Measurements from ENCODE around the gene ARMC3.

Gene ARMC3

DNA sequence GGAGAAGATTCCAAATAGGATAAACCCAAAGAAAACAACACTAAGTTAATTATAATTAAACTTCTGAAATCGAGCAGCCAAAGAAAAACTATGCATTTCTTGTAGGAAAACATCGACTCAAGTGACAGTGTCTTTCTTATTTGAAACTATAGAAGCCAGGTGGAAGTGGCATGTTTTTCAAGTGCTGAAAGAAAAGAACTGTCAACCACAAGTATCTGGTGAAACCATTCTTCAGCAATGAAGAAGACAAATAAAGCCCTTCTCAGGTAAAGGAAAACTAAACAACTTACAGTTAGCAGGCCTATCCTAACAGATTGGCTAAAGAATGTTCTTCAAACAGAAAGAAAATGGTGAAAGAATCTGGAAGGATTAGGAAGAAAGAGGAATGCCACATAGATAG lies 96.1 kb downstream of the ARMC3 start:
- Histone ChIP-seq H3K4me3 (ENCODE audit: extremely low read depth, insufficient read depth, low read length, poor library complexity, severe bottlenecking) (no peak overlapping the region), H3K27ac (ENCODE audit: low read depth, low read length, severe bottlenecking) (no peak overlapping the region), H3K4me1 (ENCODE audit: control insufficient read depth, insufficient read depth, low read length, poor library complexity, severe bottlenecking) (no peaks in the 10 kb centered on the region), H3K36me3 (ENCODE audit: control insufficient read depth, insufficient read depth, low read length) (no peaks in the 10 kb centered on the region), H3K9me3 (ENCODE audit: control insufficient read depth, low read length) (no peaks in the 10 kb centered on the region)
- WGBS, 2 experiments (ENCODE audit: insufficient coverage in 2 of 2): 100% methylated on average over 1 of the region's 2 CpGs; no CpG with 5 or more reads in 1 of the 2 experiments

DNA sequence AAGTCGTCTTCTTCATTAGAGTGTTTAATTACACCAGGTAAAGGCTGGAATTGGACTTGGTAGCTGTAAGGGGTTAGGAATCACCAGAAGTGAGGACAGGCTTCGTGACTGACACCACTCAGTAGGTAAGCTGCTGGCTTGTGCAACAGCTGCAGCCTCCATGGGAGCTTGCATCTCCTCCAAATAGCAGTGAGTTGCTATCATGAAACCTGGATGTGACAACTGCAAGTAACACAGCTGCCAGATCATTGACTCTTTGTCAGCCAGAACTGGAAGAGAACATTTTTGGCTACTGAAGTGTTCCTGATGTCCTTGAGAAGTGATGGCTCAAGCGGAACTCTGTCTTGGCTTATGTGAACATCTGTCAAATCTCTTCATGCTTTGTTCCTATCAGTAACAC lies 103.5 kb downstream of the ARMC3 start:
- 69 to 79% methylated on average over 2 to 3 of the region's 3 CpGs for WGBS, 2 experiments (ENCODE audit: insufficient coverage in 2 of 2)
- Histone ChIP-seq H3K36me3 (ENCODE audit: control insufficient read depth, insufficient read depth, low read length) (no peaks in the 10 kb centered on the region), H3K4me3 (ENCODE audit: extremely low read depth, insufficient read depth, low read length, poor library complexity, severe bottlenecking) (no peak overlapping the region), H3K9me3 (ENCODE audit: control insufficient read depth, low read length) (no peaks in the 10 kb centered on the region), H3K4me1 (ENCODE audit: control insufficient read depth, insufficient read depth, low read length, poor library complexity, severe bottlenecking) (no peaks in the 10 kb centered on the region), H3K27ac (ENCODE audit: low read depth, low read length, severe bottlenecking) (no peak overlapping the region)

DNA sequence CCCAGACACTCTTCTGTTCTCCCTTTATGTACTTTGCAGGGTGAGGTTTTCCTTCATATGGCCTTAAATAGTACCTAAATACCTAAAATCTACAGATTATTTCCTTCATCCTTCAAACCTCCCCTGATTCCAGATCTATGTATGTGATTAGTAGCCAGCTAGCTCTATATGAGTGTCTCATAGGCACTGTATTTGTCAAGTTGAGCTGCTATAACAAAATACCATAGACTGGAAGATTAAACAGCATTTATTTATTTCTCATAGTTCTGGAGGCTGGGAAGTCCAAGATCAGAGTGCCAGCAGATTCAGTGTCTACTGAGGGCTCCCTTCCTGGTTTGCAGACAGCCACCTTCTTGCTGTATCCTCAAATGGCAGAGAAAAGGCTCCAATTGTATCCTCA lies 106.9 kb downstream of the ARMC3 start:
- H3K4me3 ChIP-seq (ENCODE audit: extremely low read depth, insufficient read depth, low read length, poor library complexity, severe bottlenecking): no peak overlapping the region

DNA sequence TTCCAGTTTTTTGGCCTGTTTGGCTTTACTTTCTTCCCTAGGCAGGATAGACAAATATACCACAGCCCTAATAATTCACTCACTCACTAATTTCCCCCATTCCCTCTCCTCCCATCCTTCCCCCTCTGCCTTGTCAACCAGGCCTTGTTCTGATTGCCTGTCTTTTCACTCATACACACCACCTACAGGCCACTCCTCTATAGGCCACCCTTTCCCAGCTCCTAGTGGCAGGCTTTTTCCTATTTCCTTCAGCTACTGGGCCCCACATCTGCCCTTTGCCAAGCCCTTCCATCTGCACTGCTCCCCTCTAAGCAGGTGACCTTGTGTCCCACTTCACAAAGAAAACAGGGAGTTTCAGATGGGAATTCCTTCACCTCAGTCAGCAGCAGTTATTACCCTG lies 107.7 kb downstream of the ARMC3 start:
- Histone ChIP-seq H3K4me1 (ENCODE audit: control insufficient read depth, insufficient read depth, low read length, poor library complexity, severe bottlenecking) (no peaks in the 10 kb centered on the region), H3K27ac (ENCODE audit: low read depth, low read length, severe bottlenecking) (no peak overlapping the region), H3K36me3 (ENCODE audit: control insufficient read depth, insufficient read depth, low read length) (no peaks in the 10 kb centered on the region), H3K9me3 (ENCODE audit: control insufficient read depth, low read length) (no peaks in the 10 kb centered on the region), H3K4me3 (ENCODE audit: extremely low read depth, insufficient read depth, low read length, poor library complexity, severe bottlenecking) (no peak overlapping the region)

More for the DNA sequence above, 106.9 kb downstream of the ARMC3 start:
- Histone ChIP-seq H3K36me3 (ENCODE audit: control insufficient read depth, insufficient read depth, low read length) (no peaks in the 10 kb centered on the region), H3K4me1 (ENCODE audit: control insufficient read depth, insufficient read depth, low read length, poor library complexity, severe bottlenecking) (no peaks in the 10 kb centered on the region), H3K27ac (ENCODE audit: low read depth, low read length, severe bottlenecking) (no peak overlapping the region), H3K9me3 (ENCODE audit: control insufficient read depth, low read length) (no peaks in the 10 kb centered on the region)

DNA sequence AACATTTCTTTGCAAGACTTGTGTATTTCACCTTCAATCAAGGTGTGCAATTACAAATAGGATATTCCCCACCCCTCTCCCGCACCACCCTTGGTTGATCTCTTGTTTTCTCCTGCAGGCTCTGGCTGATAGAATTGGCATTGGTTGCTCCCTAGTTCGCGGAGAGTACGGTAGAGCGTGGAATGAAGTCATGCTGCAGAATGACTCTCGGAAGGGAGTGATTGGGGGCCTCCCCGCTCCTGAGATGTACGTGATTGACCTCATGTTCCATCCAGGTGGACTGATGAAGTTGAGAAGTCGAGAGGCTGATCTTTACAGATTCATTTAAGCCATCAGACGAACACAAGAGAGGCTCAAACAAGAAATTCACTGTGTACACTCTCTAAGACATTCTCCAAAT lies 109.3 kb downstream of the ARMC3 start:
- H3K4me1 ChIP-seq (ENCODE audit: control insufficient read depth, insufficient read depth, low read length, poor library complexity, severe bottlenecking): no peaks in the 10 kb centered on the region
- no peaks in the 10 kb centered on the region for H3K36me3 ChIP-seq (ENCODE audit: control insufficient read depth, insufficient read depth, low read length)
- H3K4me3 ChIP-seq (ENCODE audit: extremely low read depth, insufficient read depth, low read length, poor library complexity, severe bottlenecking): no peak overlapping the region
- H3K9me3 ChIP-seq (ENCODE audit: control insufficient read depth, low read length): no peaks in the 10 kb centered on the region
- WGBS, 2 experiments (ENCODE audit: insufficient coverage in 2 of 2): 93 to 96% methylated on average over 3 to 9 of the region's 10 CpGs
- H3K27ac ChIP-seq (ENCODE audit: low read depth, low read length, severe bottlenecking): no peak overlapping the region

DNA sequence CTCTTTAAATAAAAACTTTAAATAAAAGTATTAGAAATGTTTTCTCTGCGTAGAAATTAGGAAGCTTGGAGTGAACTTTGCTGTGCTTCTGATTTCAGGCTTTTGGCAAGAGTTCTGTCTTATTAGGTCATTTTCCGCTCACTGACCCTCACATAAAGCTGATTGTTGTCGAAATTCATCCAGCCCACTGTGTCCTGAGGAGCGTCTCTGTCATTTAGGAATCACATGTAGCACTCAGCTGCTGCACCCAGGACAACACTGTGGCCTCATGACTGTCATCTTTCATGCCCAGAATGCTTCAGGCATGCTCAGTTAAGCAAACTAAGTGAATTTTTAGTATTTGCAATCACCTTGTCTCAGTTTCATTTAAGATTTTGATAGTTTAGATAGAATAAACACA lies 109.7 kb downstream of the ARMC3 start:
- 87 to 93% methylated on average over 3 of the region's 4 CpGs for WGBS, 2 experiments (ENCODE audit: insufficient coverage in 2 of 2)
- Histone ChIP-seq H3K4me1 (ENCODE audit: control insufficient read depth, insufficient read depth, low read length, poor library complexity, severe bottlenecking) (no peaks in the 10 kb centered on the region), H3K27ac (ENCODE audit: low read depth, low read length, severe bottlenecking) (no peak overlapping the region), H3K9me3 (ENCODE audit: control insufficient read depth, low read length) (no peaks in the 10 kb centered on the region), H3K36me3 (ENCODE audit: control insufficient read depth, insufficient read depth, low read length) (no peaks in the 10 kb centered on the region), H3K4me3 (ENCODE audit: extremely low read depth, insufficient read depth, low read length, poor library complexity, severe bottlenecking) (no peak overlapping the region)

DNA sequence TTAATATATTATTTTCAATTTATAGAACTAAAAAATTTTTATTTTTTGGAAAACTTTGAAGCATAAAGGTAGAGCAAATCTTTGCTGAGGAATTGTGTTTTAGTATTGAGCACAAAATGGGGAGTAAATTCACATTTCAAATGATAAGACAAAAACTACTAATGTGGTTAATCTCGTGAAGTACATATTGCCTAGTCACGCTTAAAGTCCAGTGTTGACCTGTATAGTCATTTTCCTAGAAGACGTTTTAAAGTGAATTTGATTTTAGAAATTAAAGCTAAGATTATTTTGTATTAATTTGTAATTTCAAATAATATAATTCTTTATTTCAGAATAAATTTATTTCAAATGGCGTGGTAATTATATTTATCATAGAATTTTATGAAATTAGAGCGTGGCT lies 110.3 kb downstream of the ARMC3 start:
- Histone ChIP-seq H3K4me3 (ENCODE audit: extremely low read depth, insufficient read depth, low read length, poor library complexity, severe bottlenecking) (no peak overlapping the region), H3K36me3 (ENCODE audit: control insufficient read depth, insufficient read depth, low read length) (no peaks in the 10 kb centered on the region), H3K9me3 (ENCODE audit: control insufficient read depth, low read length) (no peaks in the 10 kb centered on the region), H3K27ac (ENCODE audit: low read depth, low read length, severe bottlenecking) (no peak overlapping the region), H3K4me1 (ENCODE audit: control insufficient read depth, insufficient read depth, low read length, poor library complexity, severe bottlenecking) (no peaks in the 10 kb centered on the region)
- WGBS, 2 experiments (ENCODE audit: insufficient coverage in 2 of 2): no CpG with 5 or more reads among the region's 5 CpGs

DNA sequence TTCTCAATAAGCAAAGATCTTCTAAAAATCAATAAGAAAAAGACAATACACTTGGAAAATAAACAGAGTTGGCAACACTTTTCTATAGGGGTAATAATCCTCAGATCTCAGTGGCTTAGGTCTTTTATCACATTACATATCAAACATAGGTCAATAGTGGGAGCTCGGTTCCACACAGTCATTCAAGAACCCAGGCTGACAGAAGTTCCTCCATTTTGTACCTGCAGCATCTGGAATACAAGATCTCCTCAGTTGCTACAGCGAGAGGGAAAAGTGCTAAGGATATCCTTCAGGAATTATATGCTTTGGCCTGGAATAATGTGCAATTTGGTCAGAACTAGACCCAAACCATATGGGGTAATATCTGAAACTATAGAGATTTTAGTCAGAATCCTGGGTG lies 112.1 kb downstream of the ARMC3 start:
- no peaks in the 10 kb centered on the region for H3K36me3 ChIP-seq (ENCODE audit: control insufficient read depth, insufficient read depth, low read length)
- H3K9me3 ChIP-seq (ENCODE audit: control insufficient read depth, low read length): no peaks in the 10 kb centered on the region
- H3K4me3 ChIP-seq (ENCODE audit: extremely low read depth, insufficient read depth, low read length, poor library complexity, severe bottlenecking): no peak overlapping the region
- H3K4me1 ChIP-seq (ENCODE audit: control insufficient read depth, insufficient read depth, low read length, poor library complexity, severe bottlenecking): no peaks in the 10 kb centered on the region
- H3K27ac ChIP-seq (ENCODE audit: low read depth, low read length, severe bottlenecking): no peak overlapping the region
- WGBS, 2 experiments (ENCODE audit: insufficient coverage in 2 of 2): 80 to 85% methylated on average over 1 to 2 of the region's 2 CpGs

DNA sequence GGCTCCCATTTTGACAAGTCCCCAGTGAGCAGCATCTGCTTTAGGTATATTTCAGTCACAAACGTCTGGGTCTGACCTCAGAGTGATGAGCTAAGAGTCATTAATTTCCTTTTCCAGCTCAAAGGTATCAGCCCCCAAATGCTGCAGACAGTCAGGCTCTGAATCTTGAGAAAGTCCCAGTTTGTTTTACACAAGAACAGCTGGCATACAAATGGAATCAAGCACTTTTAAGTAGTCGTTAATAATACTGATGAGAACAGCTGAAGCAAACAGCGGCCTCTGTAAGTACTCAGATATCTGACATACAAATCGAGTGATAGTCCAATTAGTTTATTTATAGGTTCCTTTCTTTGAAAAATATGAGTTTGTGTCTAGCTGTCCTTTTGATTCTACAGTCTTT lies 118.2 kb downstream of the ARMC3 start:
- H3K4me1 ChIP-seq (ENCODE audit: control insufficient read depth, insufficient read depth, low read length, poor library complexity, severe bottlenecking): peaks cover 18% of the 10 kb centered on the region
- WGBS, 2 experiments (ENCODE audit: insufficient coverage in 2 of 2): 81 to 91% methylated on average over 2 to 4 of the region's 4 CpGs
- no peak overlapping the region for H3K27ac ChIP-seq (ENCODE audit: low read depth, low read length, severe bottlenecking)
- H3K9me3 ChIP-seq (ENCODE audit: control insufficient read depth, low read length): no peaks in the 10 kb centered on the region
- no peaks in the 10 kb centered on the region for H3K36me3 ChIP-seq (ENCODE audit: control insufficient read depth, insufficient read depth, low read length)
- H3K4me3 ChIP-seq (ENCODE audit: extremely low read depth, insufficient read depth, low read length, poor library complexity, severe bottlenecking): no peak overlapping the region

DNA sequence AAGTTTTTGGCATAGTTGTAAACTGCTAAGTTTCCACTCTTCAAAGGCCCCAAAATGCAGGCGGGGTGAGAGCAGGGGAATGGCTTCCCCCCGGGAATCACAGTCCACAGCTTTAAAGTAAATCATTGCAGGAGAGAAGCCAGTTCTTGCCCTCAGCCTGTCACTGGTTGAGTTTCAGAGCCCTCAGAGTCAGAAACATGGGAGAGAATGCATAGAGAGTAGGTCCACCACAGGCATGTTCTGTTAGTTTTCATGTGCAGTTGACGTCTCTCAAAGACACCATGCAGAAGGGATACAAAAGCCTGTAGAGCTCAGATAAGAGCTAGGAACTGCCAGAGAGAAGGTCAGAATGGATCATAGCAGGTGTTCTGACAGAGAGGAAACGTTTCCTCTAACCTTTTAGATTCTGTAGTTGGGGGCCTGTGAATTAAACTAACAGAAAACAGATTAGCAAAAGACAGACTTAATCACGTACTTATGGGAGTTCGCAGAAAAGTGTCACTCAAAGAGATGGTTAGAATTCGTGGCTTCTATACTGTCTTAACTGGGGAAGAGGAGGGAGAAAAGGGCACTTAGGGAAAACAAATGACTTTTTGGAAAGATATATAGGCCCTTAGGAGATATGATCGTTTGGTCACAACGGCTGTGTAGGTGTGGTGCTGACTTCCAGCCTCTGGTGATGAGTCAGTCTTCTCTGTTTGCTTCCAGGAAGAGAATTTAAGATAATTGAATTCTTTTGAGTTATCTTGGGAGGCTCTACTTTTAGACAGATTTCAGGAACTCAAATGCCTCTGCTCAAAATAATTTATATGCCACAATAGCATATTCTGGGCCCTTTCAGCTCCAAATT lies 119.6 kb downstream of the ARMC3 start:
- 82 to 85% methylated on average over 6 to 9 of the region's 9 CpGs for WGBS, 2 experiments (ENCODE audit: insufficient coverage in 2 of 2)
- H3K27ac ChIP-seq (ENCODE audit: low read depth, low read length, severe bottlenecking): peak overlapping the region; percentile 46

DNA sequence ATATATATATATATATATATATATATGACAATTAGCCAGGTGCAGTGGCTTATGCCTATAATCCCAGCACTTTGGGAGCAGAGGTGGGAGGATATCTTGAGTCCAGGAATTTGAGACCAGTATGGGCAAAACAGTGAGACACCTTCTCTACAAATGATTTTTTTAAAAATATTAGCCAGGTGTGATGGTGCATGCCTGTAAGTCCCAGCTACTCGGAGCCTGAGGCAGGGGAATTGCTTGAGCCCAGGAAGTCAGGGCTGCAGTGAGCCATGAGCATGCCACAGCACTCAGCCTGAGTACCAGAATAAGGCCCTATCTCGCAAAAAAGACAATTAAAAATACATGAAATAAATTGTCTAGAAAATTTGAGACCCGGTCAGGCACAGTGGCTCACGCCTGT lies 120.3 kb downstream of the ARMC3 start:
- H3K36me3 ChIP-seq (ENCODE audit: control insufficient read depth, insufficient read depth, low read length): no peaks in the 10 kb centered on the region
- H3K27ac ChIP-seq (ENCODE audit: low read depth, low read length, severe bottlenecking): no peak overlapping the region
- no peaks in the 10 kb centered on the region for H3K9me3 ChIP-seq (ENCODE audit: control insufficient read depth, low read length)
- WGBS, 2 experiments (ENCODE audit: insufficient coverage in 2 of 2): 95 to 100% methylated on average over 1 to 3 of the region's 4 CpGs
- H3K4me3 ChIP-seq (ENCODE audit: extremely low read depth, insufficient read depth, low read length, poor library complexity, severe bottlenecking): no peak overlapping the region
- peaks cover 28% of the 10 kb centered on the region for H3K4me1 ChIP-seq (ENCODE audit: control insufficient read depth, insufficient read depth, low read length, poor library complexity, severe bottlenecking)

More for the DNA sequence above, 119.6 kb downstream of the ARMC3 start:
- Histone ChIP-seq H3K36me3 (ENCODE audit: control insufficient read depth, insufficient read depth, low read length) (no peaks in the 10 kb centered on the region), H3K9me3 (ENCODE audit: control insufficient read depth, low read length) (no peaks in the 10 kb centered on the region), H3K4me1 (ENCODE audit: control insufficient read depth, insufficient read depth, low read length, poor library complexity, severe bottlenecking) (peaks cover 24% of the 10 kb centered on the region), H3K4me3 (ENCODE audit: extremely low read depth, insufficient read depth, low read length, poor library complexity, severe bottlenecking) (no peak overlapping the region)

All from mesodermal cell (in vitro differentiated cells).